GM12872 (cell line): Measurements from ENCODE around the gene FAM156A.

Source experiments
- TF ChIP-seq, protein P1 (sequence below): IDR thresholded peaks from 3 replicates; pipeline ENCODE4 v1.5.1; 2011; ENCODE audit warnings: low read depth, mild to moderate bottlenecking, low read length, moderate library complexity; ENCODE audit not compliant: insufficient read depth

Gene FAM156A

DNA sequence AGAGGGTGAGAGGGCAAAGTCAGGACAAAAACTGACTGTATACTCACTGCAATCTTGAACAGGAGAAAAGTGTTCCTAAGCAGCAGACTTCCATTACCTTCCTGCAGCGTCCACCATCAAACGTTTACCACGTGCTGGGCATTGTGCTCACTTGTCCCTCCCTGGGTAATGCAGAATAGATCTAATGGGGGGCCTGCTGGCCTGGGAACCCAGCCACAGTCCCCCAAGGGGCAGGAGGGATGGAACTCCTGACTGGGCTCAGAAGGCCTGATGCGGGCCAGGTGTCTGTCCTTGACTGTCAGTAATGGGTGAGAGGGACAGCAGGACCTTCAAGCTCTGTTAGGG is 37.6 kb upstream of the FAM156A start:
- TF ChIP-seq, protein P1, sequence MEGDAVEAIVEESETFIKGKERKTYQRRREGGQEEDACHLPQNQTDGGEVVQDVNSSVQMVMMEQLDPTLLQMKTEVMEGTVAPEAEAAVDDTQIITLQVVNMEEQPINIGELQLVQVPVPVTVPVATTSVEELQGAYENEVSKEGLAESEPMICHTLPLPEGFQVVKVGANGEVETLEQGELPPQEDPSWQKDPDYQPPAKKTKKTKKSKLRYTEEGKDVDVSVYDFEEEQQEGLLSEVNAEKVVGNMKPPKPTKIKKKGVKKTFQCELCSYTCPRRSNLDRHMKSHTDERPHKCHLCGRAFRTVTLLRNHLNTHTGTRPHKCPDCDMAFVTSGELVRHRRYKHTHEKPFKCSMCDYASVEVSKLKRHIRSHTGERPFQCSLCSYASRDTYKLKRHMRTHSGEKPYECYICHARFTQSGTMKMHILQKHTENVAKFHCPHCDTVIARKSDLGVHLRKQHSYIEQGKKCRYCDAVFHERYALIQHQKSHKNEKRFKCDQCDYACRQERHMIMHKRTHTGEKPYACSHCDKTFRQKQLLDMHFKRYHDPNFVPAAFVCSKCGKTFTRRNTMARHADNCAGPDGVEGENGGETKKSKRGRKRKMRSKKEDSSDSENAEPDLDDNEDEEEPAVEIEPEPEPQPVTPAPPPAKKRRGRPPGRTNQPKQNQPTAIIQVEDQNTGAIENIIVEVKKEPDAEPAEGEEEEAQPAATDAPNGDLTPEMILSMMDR: no peak

DNA sequence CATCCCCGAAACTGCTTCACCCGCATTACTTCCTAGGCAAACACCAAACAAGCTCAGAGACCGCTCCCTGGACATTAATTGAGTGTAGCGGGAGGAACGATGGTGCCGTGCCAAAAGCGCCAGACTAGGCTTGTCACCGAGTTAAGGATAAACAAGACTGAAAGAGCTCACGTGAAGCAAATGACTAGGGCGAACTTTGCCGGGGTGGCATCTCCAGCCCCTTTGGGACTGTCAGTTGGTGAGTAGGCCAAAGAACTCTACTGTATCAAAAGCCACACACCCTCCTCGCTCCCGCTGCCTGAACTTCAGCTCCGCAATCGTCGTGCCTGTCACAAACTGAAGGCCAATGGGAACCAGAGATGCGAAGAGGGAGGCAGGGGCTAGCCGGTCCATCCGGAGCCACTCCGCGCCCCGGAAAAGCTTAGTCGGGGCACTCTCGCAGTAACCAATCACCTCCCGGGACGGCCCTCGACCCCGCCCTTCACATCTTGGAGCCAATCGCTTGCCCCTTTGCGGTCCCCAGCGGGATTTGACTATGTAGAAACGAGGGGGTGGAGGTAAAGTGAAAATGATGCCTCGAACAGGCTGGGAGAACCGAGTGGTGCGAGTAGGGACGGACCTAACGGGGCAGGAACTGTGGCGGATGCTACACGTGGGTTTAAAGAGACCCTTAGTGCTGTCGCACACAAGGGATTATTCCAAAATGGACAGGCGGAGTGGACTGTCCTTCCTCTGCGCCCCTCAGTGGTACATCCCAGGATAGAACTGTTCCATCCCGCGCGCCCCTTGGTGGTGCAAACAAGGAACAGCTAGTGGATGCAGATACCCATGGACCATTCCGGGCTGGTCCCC is 37.0 kb upstream of the FAM156A start:
- TF ChIP-seq, protein P1: peak; percentile 65

DNA sequence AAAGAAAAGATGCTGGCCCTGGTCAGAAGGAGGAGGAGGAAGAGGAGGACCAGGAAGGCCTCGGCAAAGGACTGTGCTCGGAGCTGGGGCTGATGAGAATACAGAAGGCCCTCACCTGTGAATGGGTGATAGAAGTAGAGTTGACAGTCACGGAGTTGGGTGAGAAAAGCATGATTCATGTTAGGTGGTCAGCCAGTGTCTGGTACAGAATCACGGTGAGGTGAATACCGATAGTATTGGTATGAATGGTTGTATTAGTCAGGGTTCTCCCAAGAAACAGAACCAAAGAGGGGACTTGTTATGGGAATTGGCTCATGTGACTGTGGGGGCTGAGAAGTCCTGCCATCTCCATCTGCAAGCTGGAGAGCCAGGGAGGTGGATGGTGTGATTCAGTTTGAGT is 32.5 kb upstream of the FAM156A start:
- TF ChIP-seq, protein P1: no peak

DNA sequence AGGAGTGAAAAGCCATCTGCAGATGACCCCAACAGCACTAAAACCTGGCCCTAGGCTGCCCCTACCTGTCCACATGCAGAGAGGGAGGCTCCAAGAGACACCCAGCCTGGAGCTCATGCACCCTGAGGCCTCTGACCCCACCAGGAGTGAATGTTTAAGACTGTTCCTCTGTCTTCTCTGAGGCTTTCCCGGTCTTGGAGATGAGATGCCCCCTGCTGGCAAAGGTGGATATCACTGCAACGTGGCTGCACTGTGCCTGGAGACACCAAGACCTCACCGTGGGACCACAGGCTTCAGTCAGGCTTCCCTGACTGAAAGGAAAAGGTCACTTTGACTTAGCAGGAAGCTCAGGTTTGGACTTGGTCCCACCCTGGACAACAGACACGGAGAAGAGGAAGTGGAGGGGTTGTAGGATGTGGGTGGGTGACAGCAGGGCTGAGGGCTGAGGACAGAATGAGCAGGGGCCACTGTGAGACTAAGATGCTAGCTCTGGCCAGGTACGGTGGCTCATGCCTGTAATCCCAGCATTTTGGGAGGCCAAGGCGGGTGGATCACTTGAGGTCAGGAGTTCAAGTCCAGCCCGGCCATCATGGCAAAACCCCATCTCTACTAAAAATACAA is 31.8 kb upstream of the FAM156A start:
- TF ChIP-seq, protein P1: peak; percentile 70

DNA sequence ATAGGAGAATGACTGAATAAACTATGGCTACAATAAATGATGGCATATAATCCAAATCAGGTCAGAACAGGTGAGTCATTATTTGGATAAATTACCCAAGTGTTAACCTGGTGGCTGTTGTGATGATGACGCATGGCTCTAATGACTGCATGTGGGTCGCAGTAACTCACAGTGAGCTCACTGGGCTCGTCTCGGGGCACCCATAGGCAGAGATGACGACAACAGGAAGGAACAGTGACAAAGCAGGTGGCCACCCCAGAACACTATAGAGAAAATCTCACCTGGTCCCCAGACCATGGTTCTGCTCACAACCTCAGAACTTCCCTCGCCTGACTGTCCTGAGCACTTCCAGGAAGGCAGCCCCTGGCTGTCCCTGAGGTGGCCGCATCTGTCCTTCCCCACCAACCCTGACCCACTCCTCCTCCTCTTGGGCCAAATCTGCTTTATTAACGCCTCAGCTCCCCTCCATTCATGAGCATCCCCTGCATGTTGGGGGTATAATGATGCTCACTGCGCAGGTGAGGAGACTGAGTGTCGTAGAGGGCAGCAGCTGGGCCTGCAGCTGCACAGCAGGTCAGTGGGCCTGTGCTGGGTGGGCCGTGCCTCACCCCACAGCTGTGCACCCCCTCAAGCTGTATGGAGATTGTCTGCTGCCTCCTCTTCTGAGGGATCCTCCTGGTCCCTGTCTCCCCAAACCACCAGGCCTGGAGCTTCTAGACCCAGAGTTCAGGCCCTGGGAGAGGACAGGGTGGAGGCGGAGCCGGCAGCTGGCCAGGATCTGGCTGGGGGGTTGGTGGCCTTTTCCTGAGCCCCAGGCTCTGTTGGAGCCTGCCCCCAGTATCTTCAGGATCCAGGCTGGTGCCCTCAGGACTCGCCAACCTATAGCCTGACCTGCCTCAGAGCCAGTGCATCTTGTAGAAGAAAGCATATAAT is 30.9 kb upstream of the FAM156A start:
- TF ChIP-seq, protein P1: no peak

DNA sequence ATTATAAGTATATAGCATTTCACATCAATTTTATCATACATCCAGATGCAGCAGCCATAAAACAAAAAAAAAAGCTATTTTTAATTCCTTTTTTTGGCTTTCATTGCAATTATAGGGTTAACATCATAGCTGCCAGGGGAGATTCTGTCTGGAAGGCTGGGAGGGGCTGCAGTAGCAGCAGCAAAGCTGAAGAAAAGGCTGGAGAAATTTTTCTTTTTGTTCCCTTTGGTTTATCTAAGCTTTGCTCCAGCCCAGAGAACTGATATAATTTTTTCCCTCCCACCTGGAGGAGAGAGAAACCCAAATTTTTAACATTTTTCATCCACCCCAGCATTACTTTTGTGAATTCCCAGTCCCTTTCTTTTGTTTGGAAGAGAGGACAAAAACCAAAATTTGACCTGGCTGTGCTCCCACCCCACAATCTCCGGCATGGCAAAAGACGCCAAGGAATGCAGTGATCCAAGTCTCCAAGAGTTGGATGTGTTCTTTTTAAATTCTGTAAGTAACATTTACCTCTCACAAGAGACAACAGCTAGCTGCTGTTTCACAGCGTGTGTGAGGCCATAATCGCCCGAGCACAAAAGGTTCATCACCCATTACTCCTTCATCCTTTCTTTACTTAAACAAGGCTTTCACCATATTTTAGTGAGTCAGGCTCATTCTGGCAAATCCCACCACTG is 25.1 kb upstream of the FAM156A start:
- TF ChIP-seq, protein P1: no peak
